C4-2B (cell line): Measurements from ENCODE around the gene MMP17.

Experiments
- H3K27ac ChIP-seq: fragments of 450-650 bp; 2 replicates; pipeline ENCODE4 v1.5.1; 2017
- CTCF ChIP-seq: fragments of 450-650 bp; conservative IDR thresholded peaks from 2 replicates; pipeline ENCODE4 v1.5.1; 2017; ENCODE audit warnings: mild to moderate bottlenecking
- ZFX ChIP-seq: fragments of 450-650 bp; IDR thresholded peaks from 2 replicates; pipeline ENCODE4 v1.6.1; 2017

MMP17 gene

GRCh38 chr12:131845121-131845520 lies 16.9 kb downstream of the MMP17 start:
- no peak overlapping the region for H3K27ac ChIP-seq
- no peak for TF ChIP-seq ZFX
- TF ChIP-seq CTCF, result no peak

- no peak for TF ChIP-seq CTCF
- TF ChIP-seq ZFX, result no peak
These were observed 19.3 kb downstream of the MMP17 start for GRCh38 chr12:131847456-131847855.

GRCh38 chr12:131848753-131849152 lies 20.6 kb downstream of the MMP17 start:
- no peak for TF ChIP-seq CTCF
- no peak overlapping the region for H3K27ac ChIP-seq

More at GRCh38 chr12:131847456-131847855, 19.3 kb downstream of the MMP17 start:
- no peak overlapping the region for H3K27ac ChIP-seq

GRCh38 chr12:131849700-131850553 lies 21.7 kb downstream of the MMP17 start:
- no peak for TF ChIP-seq ZFX
- TF ChIP-seq CTCF, result no peak
- no peak overlapping the region for H3K27ac ChIP-seq

GRCh38 chr12:131850856-131851559 lies 22.8 kb downstream of the MMP17 start:
- TF ChIP-seq ZFX (no peak), CTCF (no peak; the same call in 1 of the 2 replicates)
- no peak overlapping the region for H3K27ac ChIP-seq

GRCh38 chr12:131851741-131852550 lies 23.8 kb downstream of the MMP17 start:
- no peak for TF ChIP-seq ZFX
- no peak overlapping the region for H3K27ac ChIP-seq

- no peak for TF ChIP-seq ZFX
- TF ChIP-seq CTCF, result no peak
These were observed 24.5 kb downstream of the MMP17 start for GRCh38 chr12:131852551-131853299.

More at GRCh38 chr12:131852551-131853299, 24.5 kb downstream of the MMP17 start:
- no peak overlapping the region for H3K27ac ChIP-seq
